Activated CD8-positive, alpha-beta memory T cell treated with anti-CD3 and anti-CD28 coated beads for 24 hours (primary cell): ENCODE data around the gene SLC29A1.
"Not testable (repeated sequence)": the region's sequence is repeated elsewhere in the genome, so short reads cannot be mapped to it uniquely, and the experiment has no call there.

ENCODE experiments used
- DNase-seq: peaks from one replicate; pipeline ENCODE4 v3.0.0-alpha.2; 2020

Gene SLC29A1

DNA sequence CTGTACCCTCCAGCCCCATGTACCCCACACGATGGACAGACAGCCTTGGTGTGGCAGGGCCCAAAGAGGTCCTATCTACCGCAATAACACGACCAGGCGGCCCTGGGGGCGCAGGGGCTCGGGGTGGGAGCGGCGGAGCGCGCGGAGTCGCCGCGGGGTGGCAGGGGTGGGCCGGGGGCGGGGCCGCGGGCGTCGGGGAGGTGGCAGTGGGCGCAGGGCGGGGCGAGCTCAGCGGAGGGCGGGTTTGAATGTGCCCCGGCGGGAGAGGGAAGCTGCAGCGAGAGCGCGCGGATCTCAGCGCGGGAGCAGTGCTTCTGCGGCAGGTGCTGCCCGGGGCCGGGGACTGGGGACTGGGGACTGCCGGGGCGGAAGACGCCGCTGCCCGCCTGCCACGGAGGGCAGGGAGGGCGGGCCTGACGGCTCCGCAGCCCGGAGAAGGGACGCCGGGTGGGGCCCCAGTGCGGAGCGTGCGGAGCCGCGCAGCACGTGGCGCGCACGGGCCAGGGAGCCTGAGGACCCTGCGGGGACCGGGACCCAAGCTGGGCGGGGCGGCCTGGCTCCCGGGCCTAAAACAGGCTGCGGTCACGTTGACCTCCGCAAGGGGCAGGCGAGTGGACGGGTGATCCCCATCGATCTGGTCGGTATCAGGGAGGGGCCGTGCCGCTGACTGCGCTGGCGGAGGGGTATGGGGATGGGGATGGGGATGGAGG is at the start of gene SLC29A1:
Gene SLC29A1 (plus strand): TSS at position 277 of the 710 bp plus-strand sequence. CDS start 3,719 bp downstream, outside the sequence.
- peak; percentile 94 for DNase-seq

DNA sequence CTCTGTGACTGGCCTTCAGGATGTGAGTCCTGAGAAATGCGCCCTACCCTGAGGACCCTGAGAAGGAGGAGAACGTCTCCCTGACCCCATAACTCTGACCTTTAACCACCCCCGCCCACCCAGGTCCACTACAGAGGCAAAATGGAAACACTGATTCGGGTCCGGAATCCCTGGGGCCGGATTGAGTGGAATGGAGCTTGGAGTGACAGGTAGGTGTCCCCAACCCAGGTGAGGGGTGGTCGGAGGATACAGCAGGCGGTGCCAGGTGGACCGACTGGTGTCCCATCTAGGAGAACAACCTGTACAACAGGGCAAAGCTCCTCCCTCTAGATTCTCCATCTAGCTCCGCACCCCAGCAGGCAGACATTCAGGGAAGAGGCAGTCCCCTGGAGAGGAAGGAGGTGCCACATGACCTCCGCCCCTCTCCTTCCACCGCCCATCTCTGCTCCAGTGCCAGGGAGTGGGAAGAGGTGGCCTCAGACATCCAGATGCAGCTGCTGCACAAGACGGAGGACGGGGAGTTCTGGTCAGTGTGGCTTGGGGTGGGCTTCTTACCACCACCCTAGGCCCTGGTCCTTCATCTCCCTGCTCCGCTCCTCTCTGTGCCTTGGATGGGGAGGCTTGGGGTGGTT is 47.1 kb upstream of the SLC29A1 start:
- no peak for DNase-seq

DNA sequence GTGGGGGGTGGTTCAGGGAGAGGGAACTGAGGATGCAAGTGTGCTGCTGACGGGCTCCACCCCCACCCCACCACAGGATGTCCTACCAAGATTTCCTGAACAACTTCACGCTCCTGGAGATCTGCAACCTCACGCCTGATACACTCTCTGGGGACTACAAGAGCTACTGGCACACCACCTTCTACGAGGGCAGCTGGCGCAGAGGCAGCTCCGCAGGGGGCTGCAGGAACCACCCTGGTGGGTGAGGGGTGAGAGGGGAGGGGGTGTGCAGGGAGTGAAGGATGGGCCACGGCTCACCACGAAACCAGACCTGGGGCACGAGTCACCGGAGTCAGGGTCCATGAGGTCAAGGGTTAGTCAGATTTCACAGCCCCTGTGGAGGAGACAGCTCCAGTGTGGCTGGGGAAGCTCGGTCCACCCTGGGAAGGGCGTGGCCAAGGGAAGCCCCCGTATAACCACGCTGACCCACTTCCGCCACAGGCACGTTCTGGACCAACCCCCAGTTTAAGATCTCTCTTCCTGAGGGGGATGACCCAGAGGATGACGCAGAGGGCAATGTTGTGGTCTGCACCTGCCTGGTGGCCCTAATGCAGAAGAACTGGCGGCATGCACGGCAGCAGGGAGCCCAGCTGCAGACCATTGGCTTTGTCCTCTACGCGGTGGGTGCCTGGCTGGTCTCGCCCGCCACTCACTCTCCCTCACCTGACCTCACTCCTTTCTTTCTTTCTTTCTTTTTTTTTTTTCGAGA is 46.5 kb upstream of the SLC29A1 start:
- peak; percentile 66 for DNase-seq

DNA sequence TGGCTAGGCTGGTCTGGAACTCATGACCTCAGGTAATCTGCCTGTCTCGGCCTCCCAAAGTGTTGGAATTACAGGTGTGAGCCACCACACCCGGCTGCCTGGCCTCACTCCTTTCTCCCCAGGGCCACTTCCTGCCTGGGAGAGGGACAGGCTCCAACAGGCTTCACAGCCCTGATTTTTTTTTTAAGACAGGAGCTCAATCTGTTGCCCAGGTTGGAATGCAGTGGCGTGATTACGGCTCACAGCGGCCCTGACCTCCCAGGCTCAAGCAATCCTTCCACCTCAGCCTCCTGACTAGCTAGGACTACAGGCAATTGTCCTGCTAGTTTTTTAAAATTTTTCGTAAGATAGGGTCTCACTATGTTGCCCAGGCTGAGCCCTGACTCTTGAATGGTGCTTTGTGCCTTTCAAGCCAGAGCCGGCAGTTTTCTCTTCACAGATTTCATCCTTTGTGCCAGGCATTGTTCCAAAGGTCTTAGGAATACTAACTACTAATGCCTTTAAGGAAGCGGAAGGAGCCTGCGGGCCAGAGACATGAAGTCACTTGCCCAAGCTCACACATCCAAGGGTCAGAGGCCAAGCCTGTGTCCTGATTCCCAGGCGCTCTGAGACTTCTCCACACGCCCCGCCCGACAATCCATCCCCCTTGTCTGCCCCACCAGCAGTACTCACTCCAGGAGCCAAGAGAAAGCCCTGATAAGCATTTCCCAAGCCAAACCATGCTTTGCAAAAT is 45.5 kb upstream of the SLC29A1 start:
- DNase-seq: no peak

DNA sequence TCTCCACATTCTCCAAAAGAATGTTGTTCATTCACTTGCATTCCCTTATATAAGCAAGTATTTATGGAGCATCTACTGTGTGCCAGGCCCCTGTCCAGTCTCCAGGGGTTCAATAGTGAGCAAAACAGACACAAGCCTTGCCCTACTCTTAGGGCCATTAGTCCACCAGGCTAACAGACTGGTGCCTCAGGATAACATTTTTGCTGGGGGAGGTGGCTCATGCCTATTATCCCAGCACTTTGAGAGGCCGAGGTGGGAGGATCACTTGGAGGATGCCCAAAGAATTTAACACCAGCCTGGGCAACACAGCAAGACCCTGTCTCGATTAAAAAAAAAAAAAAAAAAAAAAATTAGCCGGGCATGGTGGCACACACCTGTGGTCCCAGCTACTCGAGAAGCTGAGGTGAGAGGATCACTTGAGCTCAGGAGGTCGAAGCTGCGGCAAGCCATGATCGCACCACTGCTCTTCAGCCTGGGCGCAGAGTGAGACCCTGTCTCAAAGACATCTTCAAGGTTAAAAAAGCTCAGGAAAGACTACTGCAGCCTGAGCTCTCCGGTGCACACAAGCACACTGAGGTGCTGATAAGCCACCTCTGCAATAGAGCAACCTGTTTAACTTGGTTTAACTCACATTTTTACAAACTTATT is 44.8 kb upstream of the SLC29A1 start:
- no peak for DNase-seq

DNA sequence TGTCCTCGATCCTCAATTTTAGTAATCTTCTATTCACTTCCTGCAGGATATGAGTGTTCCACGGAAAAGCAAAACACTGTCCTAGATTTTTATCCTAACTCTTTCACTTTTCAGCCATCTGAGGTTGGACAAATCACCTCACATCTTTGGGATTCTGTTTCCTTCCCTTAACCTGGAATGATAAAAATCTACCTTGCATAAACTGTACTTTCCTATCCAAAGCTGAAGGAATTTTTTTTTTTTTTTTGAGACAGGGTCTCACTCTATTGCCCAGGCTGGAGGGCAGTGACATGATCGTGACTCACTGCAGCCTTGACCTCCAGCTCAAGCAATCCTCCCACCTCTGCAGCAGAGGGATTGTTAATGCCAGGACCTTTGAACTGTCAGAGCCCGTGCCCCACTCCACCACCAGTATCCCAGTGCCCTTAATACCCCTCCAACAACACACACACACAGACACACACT is 44.3 kb upstream of the SLC29A1 start:
- no peak for DNase-seq

DNA sequence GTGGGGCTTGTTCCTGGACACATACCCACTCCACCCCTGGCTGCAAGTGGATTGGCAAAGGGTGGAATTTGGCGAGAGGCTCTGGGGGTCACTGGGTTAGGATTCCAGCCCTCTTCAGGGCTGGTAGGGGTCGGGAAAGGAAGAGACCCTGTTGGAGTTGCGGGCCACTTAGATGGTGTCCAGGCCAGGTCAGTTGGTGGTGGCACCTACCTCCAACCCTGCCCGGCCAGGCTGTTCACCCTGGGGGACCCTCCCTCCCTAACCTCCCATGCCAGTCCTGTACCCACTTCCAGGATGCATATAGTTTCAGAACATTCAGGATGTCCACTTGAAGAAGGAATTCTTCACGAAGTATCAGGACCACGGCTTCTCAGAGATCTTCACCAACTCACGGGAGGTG is 43.7 kb upstream of the SLC29A1 start:
- DNase-seq: no peak

DNA sequence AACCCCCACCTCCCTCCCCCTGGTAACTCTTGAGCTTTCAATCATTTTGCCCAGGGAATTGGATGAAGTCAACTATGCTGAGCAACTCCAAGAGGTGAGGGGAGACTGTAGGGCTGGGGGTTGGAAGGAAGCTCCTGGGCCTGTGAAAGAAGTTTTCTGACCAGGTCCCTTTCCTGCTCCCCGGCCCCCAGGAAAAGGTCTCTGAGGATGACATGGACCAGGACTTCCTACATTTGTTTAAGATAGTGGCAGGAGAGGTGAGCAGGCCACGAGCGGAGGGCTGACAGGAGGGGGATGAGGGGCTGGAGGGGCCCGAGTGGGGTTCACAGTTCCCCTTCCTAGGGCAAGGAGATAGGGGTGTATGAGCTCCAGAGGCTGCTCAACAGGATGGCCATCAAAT is 43.0 kb upstream of the SLC29A1 start:
- DNase-seq: no peak

DNA sequence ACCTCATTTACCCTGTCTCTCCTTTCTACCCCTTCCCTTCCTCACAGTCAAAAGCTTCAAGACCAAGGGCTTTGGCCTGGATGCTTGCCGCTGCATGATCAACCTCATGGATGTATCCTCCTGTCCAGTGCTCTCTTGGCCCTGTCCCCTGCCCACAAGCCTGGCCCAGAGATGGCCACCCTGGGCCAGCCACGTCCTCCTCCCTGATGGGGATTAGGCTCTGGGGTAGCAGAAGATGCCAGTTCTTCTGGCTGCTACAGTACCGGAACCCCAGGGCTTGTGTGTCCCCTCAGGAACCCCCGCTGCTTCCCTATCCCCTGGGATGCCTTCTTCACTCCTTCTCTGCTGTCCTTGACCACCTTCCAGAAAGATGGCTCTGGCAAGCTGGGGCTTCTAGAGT is 42.5 kb upstream of the SLC29A1 start:
- no peak for DNase-seq

DNA sequence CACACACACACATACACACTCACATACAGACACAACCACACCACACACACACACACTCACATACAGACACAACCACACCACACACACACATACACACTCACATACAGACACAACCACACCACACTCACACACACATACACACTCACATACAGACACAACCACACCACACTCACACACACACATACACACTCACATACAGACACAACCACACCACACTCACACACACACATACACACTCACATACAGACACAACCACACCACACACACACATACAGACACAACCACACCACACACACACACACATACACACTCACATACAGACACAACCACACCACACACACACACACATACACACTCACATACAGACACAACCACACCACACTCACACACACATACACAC is 41.6 kb upstream of the SLC29A1 start:
- not testable (repeated sequence) for DNase-seq

DNA sequence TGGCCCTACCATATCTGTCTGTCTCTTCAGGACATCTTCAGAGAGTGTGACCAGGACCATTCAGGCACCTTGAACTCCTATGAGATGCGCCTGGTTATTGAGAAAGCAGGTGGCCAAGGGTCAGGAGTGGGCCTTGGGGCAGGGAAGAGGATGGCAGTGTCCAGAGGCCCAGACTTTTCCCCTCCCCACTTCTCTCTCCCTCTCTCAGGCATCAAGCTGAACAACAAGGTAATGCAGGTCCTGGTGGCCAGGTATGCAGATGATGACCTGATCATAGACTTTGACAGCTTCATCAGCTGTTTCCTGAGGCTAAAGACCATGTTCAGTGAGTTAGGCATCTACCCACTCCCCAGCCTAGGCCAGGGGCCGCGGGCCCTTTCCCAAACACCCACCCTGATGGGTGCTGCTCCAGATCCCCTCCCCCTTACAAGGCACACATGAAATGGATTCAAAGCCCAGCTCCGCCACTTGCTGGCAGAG is 40.4 kb upstream of the SLC29A1 start:
- DNase-seq: no peak

DNA sequence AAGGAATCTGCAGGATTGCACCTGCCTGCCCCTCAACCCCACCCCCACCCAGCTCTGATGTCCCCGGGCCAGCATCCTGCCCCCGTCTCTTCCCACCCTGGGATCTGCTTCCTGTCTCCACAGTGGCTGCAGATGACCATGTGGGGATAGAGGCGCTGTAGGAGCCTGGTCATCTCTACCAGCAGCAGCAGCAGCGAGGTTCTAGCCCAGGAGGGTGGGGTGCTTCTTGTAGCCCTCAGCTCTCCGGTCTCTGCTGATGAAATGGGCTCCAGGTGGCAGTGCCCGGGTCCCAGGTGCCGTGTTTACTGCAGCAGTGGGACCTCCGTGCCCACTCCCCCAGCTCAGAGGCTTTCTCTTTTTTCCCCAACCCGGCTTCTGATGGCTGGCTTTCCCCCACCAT is 39.6 kb upstream of the SLC29A1 start:
- no peak for DNase-seq

DNA sequence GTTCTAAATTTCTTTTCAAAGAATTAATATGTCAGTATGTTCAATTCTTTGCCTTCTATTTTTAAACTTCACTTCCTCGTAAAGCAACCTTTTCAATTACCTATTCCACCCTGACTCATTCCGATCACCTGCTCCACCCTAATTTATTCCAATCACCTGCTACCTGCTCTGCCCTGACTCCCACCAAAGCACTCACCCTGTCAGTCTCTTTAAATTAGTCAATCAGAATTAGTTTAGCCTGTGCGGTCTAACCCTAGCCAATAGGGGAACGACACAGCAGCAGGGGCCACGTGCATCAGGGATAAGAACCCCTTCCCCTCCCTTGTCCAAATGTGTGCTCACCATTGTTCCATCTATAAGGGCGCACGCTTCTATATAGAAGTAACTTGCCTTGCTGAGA is 38.0 kb upstream of the SLC29A1 start:
- DNase-seq: not testable (repeated sequence)

DNA sequence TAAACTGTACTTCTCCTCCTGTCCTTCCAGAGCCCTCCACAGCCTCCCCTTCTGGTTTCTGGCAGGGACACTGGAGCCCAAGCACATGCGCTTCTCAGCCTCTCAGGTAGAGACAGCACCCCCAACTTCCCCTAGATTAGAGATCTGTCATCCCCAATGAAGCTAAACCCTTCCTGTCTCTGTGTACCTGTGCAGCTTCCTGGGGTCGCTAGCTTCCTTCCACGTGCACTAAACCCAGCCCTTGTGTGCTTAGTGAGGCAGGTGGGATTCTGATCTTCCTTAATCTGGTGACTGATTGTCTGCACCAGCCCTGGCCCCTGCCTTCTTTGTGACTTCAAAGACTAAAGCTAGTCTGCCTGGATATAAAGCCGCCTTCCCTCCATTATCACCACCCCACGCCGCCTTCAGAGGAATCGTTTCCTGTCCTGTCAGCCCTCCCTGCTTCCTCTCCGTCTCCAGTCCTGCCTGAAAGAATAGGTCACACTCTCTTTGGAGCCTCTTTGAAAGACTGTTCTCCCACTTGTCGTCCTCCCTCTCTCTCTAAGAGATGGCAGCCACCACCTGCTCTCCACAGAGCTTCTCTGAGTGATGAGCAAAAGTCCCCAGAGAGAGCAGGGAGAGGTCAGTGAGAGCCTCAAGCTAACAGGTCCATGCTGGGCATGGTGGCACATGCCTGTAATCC is 37.3 kb upstream of the SLC29A1 start:
- DNase-seq: peak; percentile 66

DNA sequence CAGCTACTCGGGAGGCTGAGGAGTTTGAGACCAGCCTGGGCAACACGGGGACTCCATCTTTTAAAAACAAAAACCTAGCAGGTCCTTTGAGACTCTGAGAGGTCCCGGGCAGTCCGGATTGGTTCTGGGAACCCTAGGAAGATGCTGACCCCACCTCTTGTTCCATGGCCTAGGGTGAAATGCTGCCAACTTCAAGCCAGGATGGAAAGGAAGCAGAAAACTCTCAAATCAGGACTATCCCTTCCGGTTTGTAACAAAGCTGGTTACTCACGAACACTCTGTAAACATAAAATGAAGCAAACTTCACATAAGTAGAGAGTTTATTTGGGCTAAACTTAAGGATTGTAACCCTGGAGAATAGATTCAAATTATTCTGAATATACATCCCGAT is 36.8 kb upstream of the SLC29A1 start:
- DNase-seq: no peak

DNA sequence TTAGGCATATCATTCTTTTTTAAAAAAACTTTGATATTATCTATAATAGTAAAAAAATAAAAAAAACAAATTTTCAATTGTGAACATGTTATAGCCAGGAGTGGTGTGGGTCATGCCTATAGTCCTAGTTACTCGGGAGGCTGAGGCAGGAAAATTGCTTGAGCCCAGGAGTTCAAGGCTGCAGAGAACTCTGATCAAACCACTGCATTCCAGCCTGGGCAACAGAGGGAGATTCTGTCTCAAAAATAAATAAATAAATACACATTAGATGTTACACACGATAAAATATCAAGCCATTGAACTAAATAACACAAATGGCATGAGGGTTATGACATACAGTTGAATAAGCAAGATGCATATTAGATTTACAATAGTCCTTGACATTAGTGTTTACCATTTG is 34.6 kb upstream of the SLC29A1 start:
- DNase-seq: no peak

DNA sequence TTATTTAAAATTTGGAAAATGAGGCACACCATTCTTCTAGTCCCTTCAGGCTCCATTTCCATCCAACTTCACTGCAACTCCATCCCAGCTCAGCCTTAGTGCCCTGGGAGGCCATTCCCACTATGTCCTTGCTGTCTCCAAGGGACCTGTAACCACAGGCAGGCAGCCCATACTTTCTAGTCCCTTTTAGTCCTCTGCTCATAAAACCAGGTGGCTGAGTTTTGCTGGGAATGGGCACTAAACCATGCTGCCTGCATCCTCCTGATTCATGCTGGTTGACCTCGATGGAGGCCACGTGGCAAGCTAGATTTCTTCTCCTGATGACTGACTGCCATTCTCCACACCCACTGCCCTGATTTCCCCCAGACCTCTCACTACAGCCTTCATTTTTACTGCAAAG is 34.1 kb upstream of the SLC29A1 start:
- no peak for DNase-seq

DNA sequence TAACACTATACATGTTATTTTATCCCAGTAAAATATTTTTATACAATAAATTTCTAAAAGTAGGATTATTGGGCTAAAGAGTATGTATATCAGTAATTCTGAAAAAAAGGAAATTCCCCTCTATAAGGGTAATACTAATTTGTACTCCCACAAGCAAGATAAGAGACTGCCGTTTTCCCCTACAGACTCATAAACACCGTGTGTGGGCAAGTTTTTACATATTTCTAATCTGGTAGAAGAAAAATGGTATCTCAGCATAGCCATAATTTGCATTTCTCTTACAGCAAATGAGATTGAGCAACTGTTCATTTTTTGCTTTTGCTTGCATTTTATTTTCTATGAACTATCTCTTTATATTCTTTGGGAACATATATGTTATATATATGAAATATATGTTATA is 32.7 kb upstream of the SLC29A1 start:
- DNase-seq: no peak

DNA sequence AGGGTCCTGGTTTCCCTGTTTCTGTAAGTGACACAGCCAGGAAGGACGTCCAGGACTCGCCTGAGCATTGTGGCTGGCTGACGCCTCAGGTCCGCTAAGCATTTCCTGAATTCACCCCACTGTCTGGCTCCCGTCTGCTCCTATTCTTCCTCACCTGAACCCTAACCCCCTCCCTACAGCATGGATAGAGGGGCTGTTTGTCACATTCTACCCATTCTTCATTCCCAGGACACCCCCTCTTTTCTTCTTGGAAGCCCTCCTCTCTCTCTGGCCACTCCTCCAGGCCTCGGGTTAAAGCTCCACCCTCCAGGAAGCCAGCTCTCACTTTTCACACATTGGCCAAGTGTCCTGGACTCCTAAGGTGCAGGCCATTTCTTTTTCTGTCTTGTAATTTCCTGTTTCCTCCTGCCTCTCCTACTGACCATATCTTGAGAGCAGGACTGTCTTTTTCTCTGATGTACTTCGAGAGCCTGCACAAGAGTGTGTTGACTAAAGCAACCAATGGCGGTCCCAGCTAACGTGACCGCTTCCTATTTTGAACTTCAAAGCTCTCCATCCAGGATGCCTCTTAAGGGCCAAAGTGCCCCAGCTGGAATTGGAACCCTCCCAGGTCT is 30.9 kb upstream of the SLC29A1 start:
- DNase-seq: no peak

DNA sequence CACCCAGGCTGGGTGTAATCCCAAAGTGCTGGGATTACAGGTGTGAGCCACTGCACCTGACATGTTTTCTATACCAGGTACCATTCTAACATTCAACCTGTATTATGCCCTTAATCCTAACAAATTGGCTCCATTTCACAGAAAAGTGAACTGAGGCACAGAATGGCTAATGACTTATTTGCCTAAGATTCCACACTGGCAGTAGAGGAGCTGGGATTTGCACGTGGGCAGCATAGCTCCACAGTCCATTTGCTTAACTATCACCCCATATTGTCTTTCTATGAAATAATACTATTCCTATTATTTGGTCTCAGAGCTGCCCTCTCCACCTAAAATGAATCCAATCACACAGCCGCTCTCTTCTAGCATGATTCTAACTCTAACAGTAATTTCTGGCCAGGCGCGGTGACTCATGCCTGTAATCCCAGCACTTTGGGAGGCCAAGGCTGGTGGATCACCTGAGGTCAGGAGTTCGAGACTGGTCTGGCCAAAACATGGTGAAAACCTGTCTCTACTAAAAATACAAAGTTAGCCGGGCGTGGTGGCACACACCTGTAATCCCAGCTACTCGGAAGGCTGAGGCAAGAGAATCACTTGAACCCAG is 30.0 kb upstream of the SLC29A1 start:
- no peak for DNase-seq

DNA sequence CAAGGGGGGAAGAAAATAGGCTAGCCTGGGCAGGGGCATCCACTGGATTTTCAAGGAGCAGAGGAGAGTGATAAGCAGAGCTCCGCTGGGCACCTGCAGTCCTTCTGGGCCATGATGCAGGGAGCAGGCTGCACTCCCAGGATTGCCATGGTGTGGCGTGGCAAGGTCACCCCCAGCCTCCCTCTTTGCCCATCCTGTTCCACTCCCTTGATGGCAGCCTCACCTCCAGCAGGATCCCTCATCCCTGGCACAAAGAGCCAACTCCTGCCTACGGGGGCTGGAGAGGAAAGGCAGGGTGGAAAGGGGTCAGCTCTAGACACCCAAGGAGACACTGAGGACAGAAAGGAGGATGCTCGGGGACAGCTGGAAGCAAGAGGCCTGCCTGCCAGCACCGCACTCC is 29.1 kb upstream of the SLC29A1 start:
- DNase-seq: no peak
